Activated CD4-positive, alpha-beta T cell treated with anti-CD3 and anti-CD28 coated beads, Interleukin-2, amount 50 U/mL, for 16 hours (primary cell): ENCODE data around the gene GPN1.
A peak's percentile ranks its signal among the peaks of the same experiment; 100 is the strongest.

ENCODE experiments used
- DNase-seq: peaks from one replicate; pipeline ENCODE4 v3.0.0-alpha.2; 2020

GPN1 gene

DNA sequence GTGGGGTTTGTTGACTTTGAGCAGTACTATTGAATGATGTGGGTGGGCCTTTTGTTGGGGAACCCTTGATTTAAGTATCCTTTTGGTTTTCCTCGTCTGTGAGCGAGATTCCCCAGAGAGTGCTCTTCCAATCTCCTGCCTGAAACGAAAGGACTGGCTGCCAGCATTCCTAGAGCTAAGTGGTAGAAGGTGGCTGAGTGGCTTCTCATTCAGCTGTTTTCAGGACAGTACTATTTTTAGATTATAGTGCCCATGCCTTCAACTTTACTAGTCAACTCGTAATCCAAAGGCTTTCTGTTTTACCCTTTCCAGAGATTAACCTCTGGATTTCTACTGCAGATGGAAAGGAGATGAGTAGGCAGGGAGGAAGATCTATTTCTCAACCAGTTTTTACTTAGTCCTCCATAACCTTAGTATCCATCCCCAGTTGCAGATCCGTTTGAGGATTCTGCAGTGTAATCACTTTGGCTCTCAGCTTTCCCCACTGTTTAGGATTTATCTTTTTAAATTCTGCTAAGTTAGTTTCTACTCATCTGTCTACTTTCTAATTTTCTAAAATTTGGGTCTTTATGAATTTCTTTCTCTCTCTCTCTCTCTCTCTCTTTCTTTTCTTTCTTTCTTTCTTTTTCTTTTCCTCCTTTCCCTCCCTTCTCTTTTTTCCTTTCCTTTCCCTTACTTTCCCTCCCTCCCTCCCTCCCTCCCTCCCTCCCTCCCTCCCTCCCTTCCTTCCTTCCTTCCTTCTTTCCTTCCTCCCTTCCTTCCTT, 44.1 kb downstream of the GPN1 start:
- DNase-seq = no peak

DNA sequence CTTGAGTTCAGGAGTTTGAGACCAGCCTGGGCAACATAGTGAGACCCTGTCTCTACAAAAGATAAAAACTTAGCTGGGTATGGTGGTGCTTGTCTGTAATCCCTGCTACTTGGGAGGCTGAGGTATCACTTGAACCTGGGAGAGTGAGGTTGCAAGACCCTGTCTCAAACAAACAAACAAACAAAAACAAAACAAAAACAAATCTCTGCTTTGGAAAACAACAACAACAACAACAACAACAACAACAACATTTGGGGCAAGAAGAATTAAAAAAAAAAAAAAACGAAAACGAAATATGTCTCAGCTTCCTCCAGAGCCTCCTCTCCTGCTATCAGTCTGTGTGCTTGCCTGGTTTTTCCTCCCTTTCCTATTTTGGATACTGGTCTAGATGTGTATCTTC, 51.7 kb downstream of the GPN1 start:
- DNase-seq = no peak

DNA sequence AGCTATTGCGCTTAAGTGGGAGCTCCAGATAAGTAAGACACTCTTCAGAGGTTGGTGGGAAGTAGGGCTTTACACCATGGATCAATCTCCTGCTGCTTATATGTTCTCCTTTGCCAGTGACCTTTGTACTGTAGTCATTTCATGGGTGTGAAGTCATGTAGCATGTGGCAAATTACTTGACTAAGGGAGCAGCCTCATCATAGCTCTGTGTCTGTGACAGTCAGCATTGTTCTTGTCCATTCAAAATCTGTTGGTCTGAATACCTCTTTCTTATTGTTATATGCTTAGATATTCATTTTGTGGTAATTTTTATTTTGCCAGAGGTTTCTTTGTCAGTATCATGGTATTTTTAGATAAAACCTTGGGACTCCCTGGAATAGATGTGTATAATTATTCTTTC, 53.0 kb downstream of the GPN1 start:
- DNase-seq = peak; percentile 27

DNA sequence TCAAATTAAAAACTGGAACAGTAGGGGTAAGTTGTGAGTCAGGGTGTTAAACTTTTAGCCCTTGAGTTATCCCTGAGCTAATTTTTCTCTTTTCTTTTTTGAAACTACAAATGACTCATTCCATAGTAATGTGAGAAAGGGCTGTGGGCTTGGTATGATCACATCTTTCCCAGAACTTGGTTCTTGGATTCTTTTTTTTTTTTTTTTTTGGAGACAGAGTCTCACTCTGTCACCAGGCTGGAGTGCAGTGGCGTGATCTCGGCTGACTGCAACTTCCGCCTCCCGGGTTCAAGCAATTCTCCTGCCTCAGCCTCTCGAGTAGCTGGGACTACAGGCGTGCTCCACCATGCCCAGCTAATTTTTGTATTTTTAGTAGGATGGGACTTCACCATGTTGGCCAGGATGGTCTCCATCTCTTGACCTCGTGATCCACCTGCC, 53.5 kb downstream of the GPN1 start:
- peak; percentile 66 for DNase-seq

DNA sequence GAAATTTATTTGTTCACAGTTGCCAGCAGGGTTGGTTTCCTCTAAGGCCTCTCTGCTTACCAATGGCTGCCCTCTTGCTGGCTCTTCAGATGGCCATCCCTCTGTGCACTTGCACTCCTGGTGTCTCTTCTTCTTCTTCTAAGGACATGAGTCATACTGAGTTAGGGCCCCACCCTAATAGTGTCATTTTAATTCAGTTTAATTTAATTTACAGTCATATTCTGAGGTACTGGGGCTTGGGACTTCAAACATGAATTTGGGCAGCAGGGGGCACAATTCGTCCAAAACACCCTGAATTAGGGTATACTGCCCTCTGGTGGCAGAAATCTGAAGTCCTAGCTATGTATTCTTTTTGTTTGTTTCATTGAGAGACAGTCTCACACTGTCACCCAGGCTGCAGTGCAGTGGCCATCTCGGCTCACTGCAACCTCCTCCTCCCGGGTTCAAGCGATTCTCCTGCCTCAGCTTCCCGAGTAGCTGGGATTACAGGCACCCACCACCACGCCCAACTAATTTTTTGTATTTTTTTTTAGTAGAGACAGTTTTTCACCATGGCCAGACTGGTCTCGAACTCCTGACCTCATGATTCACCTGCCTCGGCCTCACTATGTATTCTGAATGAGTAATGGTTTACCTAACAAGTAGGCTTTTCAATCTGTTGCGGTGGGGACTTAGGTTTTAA, 54.7 kb downstream of the GPN1 start:
- DNase-seq = peak; percentile 94

DNA sequence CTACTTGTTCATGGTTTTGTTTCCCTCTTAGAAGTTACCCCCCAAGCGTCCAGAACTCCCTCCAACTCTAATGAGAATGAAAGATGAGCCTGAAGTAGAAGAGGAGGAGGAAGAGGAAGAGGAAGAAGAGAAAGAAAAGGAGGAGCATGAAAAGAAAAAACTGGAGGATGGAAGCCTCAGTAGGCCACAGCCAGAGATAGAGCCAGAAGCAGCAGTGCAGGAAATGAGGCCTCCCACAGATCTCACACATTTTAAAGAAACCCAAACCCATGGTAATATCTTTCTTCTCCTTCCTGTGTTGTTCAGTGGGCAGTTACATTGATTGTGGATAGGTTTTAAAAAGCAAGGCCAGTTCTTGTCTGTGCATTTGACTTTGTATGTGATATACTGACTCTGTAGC, 56.2 kb downstream of the GPN1 start:
- DNase-seq = peak; percentile 23

DNA sequence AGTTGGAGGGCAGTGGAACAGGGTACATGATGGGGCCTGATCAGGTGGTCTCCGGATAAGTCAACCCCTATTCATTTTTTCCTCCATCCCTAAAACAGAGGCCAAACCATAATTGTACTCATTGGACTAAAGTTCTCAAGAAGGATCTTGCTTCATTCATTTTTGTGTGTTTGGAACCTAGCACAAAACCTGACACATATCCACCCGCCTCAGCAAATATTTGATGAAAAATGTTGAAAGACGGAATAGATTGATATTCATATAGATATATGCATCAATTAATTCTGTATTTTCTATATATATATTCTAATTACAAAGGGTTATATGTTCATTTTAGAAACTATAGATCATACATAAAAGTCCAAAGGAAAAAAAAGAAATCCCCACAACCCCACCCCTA, 56.7 kb downstream of the GPN1 start:
- DNase-seq = no peak

DNA sequence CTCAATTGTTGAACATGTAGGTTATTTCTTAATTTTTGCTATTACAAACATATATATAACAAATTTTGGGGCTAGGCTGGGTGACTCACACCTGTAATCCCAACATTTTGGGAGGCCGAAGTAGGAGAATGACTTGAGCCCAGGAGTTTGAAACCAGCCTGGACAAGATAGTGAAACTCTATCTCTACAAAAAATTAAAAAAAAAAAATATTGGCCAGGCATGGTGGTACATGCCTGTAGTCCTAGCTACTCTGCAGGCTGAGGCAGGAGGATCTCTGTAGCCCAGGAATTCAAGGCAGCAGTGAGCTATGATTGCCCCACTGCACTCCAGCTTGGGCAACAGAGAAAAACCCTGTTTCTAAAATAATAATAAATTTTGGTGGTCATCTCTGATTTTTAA, 58.4 kb downstream of the GPN1 start:
- no peak for DNase-seq

DNA sequence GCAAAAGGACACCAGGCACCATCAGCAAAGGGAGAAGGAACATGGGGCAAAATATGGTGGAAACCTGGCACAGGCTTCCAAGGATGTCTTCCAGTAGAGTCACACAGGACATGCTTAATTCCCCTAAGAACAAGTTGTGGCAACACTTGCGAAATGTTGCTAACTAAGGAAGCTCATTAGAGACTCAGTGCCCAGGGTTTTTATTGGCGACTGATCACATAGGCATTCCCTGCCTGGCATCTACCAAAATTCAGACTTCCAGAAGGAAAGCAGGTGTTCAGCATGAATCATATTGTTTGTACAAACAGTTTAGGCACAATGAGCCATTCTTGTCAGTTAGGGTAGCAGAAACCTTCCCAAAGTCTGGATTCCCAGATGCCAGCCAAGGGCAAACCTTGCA, 60.6 kb downstream of the GPN1 start:
- DNase-seq = no peak

DNA sequence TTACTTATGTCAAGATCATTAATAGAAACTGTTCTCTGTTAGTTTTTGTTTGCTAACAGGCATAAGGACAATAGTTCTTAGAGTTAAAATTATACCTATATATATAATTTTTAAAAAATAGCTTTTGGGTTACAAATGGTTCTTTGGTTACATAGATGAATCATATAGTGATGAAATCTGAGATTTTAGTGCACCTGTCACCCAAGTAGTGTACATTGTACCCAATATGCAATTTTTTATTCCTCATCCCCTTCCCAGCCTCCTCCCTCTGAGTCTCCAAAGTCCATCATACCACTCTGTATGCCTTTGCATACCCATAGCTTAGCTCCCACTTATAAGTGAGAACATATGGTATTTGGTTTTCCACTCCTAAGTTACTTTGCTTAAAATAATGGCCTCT, 61.2 kb downstream of the GPN1 start:
- DNase-seq = no peak

DNA sequence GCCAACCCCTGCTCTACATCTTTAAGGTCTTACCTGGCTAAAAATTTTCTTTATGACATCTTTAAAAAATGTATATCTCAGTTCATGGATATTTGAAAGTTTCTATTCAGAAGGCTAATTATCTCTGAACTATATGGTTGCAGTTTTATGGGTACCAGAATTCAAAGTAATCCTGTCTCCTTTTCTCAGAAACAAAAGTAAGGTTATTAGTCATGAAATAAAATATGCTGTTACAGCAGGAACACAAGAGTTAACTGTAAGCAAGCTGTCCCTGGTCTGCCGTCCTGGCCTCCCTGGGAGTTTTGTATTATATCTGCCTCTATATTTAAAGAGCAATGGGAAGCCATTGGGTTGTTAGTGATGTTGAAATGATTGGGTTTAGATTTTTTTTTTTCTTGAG, 68.8 kb downstream of the GPN1 start:
- DNase-seq = peak; percentile 51
